IPS DF 19.7 (cell line): ENCODE data around the gene MEPCE.

Experiments used
- DNase-seq: peaks from one replicate; pipeline ENCODE4 v3.0.0-alpha.2; 2013; ENCODE audit warnings: low read depth, low spot score

MEPCE gene

DNA sequence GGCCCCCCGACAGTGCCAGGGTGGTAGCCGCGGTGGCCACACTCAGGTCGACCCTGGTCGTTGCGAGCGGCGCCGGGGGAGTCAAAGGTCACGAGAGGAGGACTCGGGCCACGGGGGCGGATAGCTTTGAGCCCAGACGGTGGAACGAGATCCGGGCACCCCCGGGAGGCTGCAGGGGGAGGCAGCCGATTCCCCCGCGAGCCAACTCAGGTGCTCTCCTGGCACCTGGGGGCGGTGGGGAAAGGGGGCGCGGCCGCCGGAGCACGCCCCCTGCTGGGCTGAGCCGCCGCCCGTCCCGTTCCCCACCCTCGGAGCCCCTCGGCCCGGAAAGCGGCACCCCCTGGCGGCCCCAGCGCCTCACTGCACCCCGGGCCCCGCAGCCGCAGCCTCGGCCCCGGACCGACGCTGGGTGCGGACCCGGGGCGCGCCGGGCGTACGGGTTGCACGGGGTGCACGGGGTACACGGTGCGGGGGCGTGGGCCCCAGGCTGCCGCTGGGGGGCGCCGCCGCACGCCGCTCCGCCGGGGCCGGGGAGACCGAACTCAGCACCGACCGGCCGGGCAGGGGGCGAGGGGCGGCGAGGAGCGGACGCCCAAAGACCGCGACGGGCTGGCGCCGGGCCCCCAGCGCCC lies 53.6 kb downstream of the MEPCE start:
- DNase-seq, result no peak
